HCT116 (cell line): Measurements from ENCODE around the gene CCDC174.

Experiments
- EZH2 ChIP-seq: fragments of 200-600 bp; sonication (generic); IDR thresholded peaks from 2 replicates; pipeline ENCODE4 v1.6.1; 2017; ENCODE audit warnings: antibody characterized with exemption, mixed run types
- POLR2A ChIP-seq: IDR thresholded peaks from 2 replicates; pipeline ENCODE4 v1.7.0; 2011; ENCODE audit warnings: borderline replicate concordance; ENCODE audit not compliant: insufficient read depth, insufficient read length; ENCODE audit errors: extremely low read depth
- TCF7L2 ChIP-seq: IDR thresholded peaks from 2 replicates; pipeline ENCODE4 v1.7.0; 2011; ENCODE audit warnings: borderline replicate concordance, inconsistent platforms; ENCODE audit not compliant: insufficient read depth, insufficient read length; ENCODE audit errors: extremely low read depth
- TF ChIP-seq, protein P1 (sequence below), 3 experiments: fragments of 200-600 bp in 1 of 3; sonication (generic) in 1 of 3; IDR thresholded peaks in 2 of 3; conservative IDR thresholded peaks in 1 of 3; 2 replicates each; pipeline ENCODE4 v1.5.1; 2012 to 2017; ENCODE audit warnings: low read depth in 2 of 3, low read length in 2 of 3, antibody characterized with exemption in 1 of 3, borderline replicate concordance in 1 of 3, control low read depth in 1 of 3, mild to moderate bottlenecking in 1 of 3, mixed read lengths in 1 of 3, mixed run types in 1 of 3, moderate library complexity in 1 of 3; ENCODE audit not compliant: insufficient read depth in 1 of 3

DNA sequence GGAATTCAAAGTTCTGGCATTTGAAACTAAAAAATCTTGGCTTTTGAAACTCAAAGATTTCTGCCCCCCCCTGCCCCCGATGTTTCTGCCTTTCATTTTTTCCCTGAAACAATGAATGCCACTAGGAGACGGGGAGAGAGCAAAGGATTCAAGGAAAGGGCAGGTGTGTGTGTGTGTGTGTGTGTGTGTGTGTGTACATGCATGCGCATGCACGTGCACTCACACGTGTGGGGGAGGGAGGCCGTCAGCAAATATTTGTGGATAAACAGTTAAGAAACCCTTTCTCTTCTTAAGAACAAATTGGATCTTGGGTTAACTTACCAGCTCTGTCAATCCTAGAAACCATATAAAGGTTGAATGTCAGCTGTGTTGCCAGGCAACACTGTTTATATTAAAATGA, 29.2 kb upstream of the CCDC174 start:
- TF ChIP-seq EZH2 (no peak), POLR2A (no peak), TCF7L2 (no peak)
- TF ChIP-seq, protein P1, sequence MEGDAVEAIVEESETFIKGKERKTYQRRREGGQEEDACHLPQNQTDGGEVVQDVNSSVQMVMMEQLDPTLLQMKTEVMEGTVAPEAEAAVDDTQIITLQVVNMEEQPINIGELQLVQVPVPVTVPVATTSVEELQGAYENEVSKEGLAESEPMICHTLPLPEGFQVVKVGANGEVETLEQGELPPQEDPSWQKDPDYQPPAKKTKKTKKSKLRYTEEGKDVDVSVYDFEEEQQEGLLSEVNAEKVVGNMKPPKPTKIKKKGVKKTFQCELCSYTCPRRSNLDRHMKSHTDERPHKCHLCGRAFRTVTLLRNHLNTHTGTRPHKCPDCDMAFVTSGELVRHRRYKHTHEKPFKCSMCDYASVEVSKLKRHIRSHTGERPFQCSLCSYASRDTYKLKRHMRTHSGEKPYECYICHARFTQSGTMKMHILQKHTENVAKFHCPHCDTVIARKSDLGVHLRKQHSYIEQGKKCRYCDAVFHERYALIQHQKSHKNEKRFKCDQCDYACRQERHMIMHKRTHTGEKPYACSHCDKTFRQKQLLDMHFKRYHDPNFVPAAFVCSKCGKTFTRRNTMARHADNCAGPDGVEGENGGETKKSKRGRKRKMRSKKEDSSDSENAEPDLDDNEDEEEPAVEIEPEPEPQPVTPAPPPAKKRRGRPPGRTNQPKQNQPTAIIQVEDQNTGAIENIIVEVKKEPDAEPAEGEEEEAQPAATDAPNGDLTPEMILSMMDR (IDR thresholded peaks at IDR 0.05 in 2 of 3, conservative IDR thresholded peaks at IDR 0.05 in 1 of 3; ENCODE audit: borderline replicate concordance in 1 of 3, insufficient read depth in 1 of 3, low read depth in 2 of 3, low read length in 2 of 3), result no peak
